HCT116 (cell line): ENCODE measurements around the gene DAZAP1. TPM values are rescaled to one million over a fixed set of nuclear protein-coding genes. Genes with fewer than 3 reads are reported as not detected.

Experiments
- ATAC-seq: fragments of 200-7000 bp; cut with Tn5 transposase; 2 replicates; pipeline ENCODE4 v1.9.1; 2020; ENCODE audit warnings: mild to moderate bottlenecking, moderate library complexity
- BruUV-seq: library from RNA; stranded (reverse); fragments of 400-500 nt; replicated peaks from 2 replicates; lab custom pipeline; 2021; lab: Mats Ljungman, UMichigan
- CTCF ChIA-PET: fragments of 300-600 bp; sonication (Branson Sonifier 250); formaldehyde crosslinking; loops from one replicate; lab custom pipeline; 2021; ENCODE audit warnings: antibody characterized with exemption; lab: Charles Lee
- POLR2A ChIA-PET: fragments of 300-600, 350-600 bp; sonication (Branson Sonifier 250); formaldehyde crosslinking; loops from one replicate; lab custom pipeline; 2021; ENCODE audit warnings: antibody characterized with exemption; lab: Charles Lee
- RAD21 ChIA-PET, 2 experiments: fragments of 300-600 bp; sonication (Branson Sonifier 250); formaldehyde crosslinking; loops; one replicate each; lab custom pipeline; 2023; ENCODE audit warnings: low total read pairs in 2 of 2; ENCODE audit not compliant: uncharacterized antibody in 2 of 2, unreplicated experiment in 2 of 2, low non-redundant PET in 1 of 2; lab: Charles Lee
- DNase-seq: peaks from one replicate; pipeline ENCODE4 v3.0.0-alpha.2; 2010; ENCODE audit warnings: low read depth, low spot score
- H2AFZ ChIP-seq: fragments of 200-600 bp; shearing (Covaris generic), sonication (generic); 2 replicates; pipeline ENCODE4 v1.6.1; 2017; ENCODE audit warnings: low read depth, mixed run types, mixed read lengths, antibody characterized with exemption, low read length; ENCODE audit not compliant: poor library complexity, severe bottlenecking
- H3K27ac ChIP-seq: 2 replicates; pipeline ENCODE4 v1.5.1; 2012; ENCODE audit warnings: low read depth, low read length
- H3K27me3 ChIP-seq: fragments of 200-600 bp; sonication (generic); 2 replicates; pipeline ENCODE4 v1.6.1; 2016; ENCODE audit warnings: mixed run types, low read length, mixed read lengths; ENCODE audit not compliant: insufficient read depth
- H3K36me3 ChIP-seq, 2 experiments: fragments of 200-500 bp in 1 of 2; fragments of 200-600 bp in 1 of 2; sonication (Bioruptor generic) in 1 of 2; sonication (generic) in 1 of 2; 2 replicates each; pipeline versions ENCODE4 v1.5.1 to v1.6.1; 2014 to 2016; ENCODE audit warnings: low read length in 2 of 2, inconsistent platforms in 1 of 2, mixed read lengths in 1 of 2, mixed run types in 1 of 2; ENCODE audit not compliant: insufficient read depth in 2 of 2, control insufficient read depth in 1 of 2
- H3K4me1 ChIP-seq, 2 experiments: fragments of 200-600 bp in 1 of 2; sonication (generic) in 1 of 2; 2 replicates each; pipeline versions ENCODE4 v1.5.1 to v1.6.1; 2012 to 2017; ENCODE audit warnings: low read length in 2 of 2, inconsistent platforms in 1 of 2, mild to moderate bottlenecking in 1 of 2, mixed read lengths in 1 of 2, mixed run types in 1 of 2, moderate library complexity in 1 of 2; ENCODE audit not compliant: insufficient read depth in 2 of 2, control insufficient read depth in 1 of 2
- H3K4me2 ChIP-seq: fragments of 200-600 bp; sonication (generic); 2 replicates; pipeline ENCODE4 v1.6.1; 2017; ENCODE audit warnings: mixed run types, low read length, mixed read lengths
- H3K4me3 ChIP-seq, 2 experiments: fragments of 200-600 bp in 1 of 2; sonication (generic) in 1 of 2; replicated peaks in 1 of 2; 2 replicates each; pipeline ENCODE4 v1.5.1; 2011 to 2016; ENCODE audit warnings: low read length in 2 of 2, control low read depth in 1 of 2, low read depth in 1 of 2, mild to moderate bottlenecking in 1 of 2, mixed read lengths in 1 of 2, mixed run types in 1 of 2
- H3K79me2 ChIP-seq: fragments of 200-600 bp; sonication (generic); 2 replicates; pipeline ENCODE4 v1.6.1; 2017; ENCODE audit warnings: mild to moderate bottlenecking, mixed run types, low read length, moderate library complexity, mixed read lengths; ENCODE audit not compliant: insufficient read depth
- H3K9ac ChIP-seq: fragments of 200-600 bp; sonication (generic); 2 replicates; pipeline ENCODE4 v1.6.1; 2016; ENCODE audit warnings: low read length, mixed read lengths
- H3K9me2 ChIP-seq: fragments of 200-600 bp; sonication (generic), shearing (Covaris generic); 2 replicates; pipeline ENCODE4 v1.6.1; 2017; ENCODE audit warnings: mixed run types, mild to moderate bottlenecking, moderate library complexity; ENCODE audit not compliant: insufficient read depth
- H3K9me3 ChIP-seq, 2 experiments: fragments of 200-500 bp in 1 of 2; fragments of 200-600 bp in 1 of 2; sonication (Bioruptor generic) in 1 of 2; sonication (generic) in 1 of 2; 2 replicates each; pipeline ENCODE4 v1.6.1; 2014 to 2017; ENCODE audit warnings: low read length in 2 of 2, mixed read lengths in 2 of 2, inconsistent platforms in 1 of 2, low read depth in 1 of 2, mild to moderate bottlenecking in 1 of 2, mixed run types in 1 of 2, moderate library complexity in 1 of 2; ENCODE audit not compliant: control insufficient read depth in 1 of 2, insufficient read depth in 1 of 2
- H4K20me1 ChIP-seq: fragments of 200-600 bp; sonication (generic), shearing (Covaris generic); 2 replicates; pipeline ENCODE4 v1.6.1; 2017; ENCODE audit warnings: mixed run types, mild to moderate bottlenecking, moderate library complexity; ENCODE audit not compliant: insufficient read depth
- CBX3 ChIP-seq: IDR thresholded peaks from 2 replicates; pipeline ENCODE4 v1.6.1; 2012; ENCODE audit warnings: low read depth
- CTCF ChIP-seq, 3 experiments: fragments of 200-600 bp in 1 of 3; sonication (generic) in 1 of 3; IDR thresholded peaks in 2 of 3; conservative IDR thresholded peaks in 1 of 3; 2 replicates each; pipeline ENCODE4 v1.5.1; 2012 to 2017; ENCODE audit warnings: low read depth in 2 of 3, low read length in 2 of 3, antibody characterized with exemption in 1 of 3, borderline replicate concordance in 1 of 3, control low read depth in 1 of 3, mild to moderate bottlenecking in 1 of 3, mixed read lengths in 1 of 3, mixed run types in 1 of 3, moderate library complexity in 1 of 3; ENCODE audit not compliant: insufficient read depth in 1 of 3
- EGR1 ChIP-seq: IDR thresholded peaks from 2 replicates; pipeline ENCODE4 v1.6.1; 2012; ENCODE audit warnings: low read depth
- POLR2A ChIP-seq: IDR thresholded peaks from 2 replicates; pipeline ENCODE4 v1.7.0; 2011; ENCODE audit warnings: borderline replicate concordance; ENCODE audit not compliant: insufficient read depth, insufficient read length; ENCODE audit errors: extremely low read depth
- RAD21 ChIP-seq: IDR thresholded peaks from 2 replicates; pipeline ENCODE4 v1.6.1; 2012; ENCODE audit warnings: low read depth, mild to moderate bottlenecking
- SIN3A ChIP-seq: IDR thresholded peaks from 2 replicates; pipeline ENCODE4 v1.6.1; 2012; ENCODE audit warnings: low read depth
- SP1 ChIP-seq: IDR thresholded peaks from 2 replicates; pipeline ENCODE4 v1.6.1; 2012; ENCODE audit warnings: low read depth
- ZBTB33 ChIP-seq: IDR thresholded peaks from 2 replicates; pipeline ENCODE4 v1.6.1; 2011; ENCODE audit warnings: mild to moderate bottlenecking, low read length, moderate library complexity; ENCODE audit not compliant: insufficient replicate concordance; ENCODE audit errors: extremely low read depth
- intact Hi-C: fragments of 100-400 bp; cut with micrococcal nuclease; formaldehyde crosslinking; loops from 2 replicates; pipeline ENCODE4 v1.10.0; 2022
- total RNA-seq: library from RNA; stranded (reverse); gene quantifications from one replicate; pipeline ENCODE4 v1.2.1, GENCODE V29; 2021; ENCODE audit not compliant: unreplicated experiment

Gene DAZAP1
- total RNA-seq, 1 experiment from 2014 or later, result 191 TPM

GRCh38 chr19:1465191-1466016, 58.0 kb downstream of the DAZAP1 start:
- TF ChIP-seq CBX3 (no peak), ZBTB33 (no peak), SIN3A (no peak), RAD21 (no peak), POLR2A (no peak), SP1 (no peak), CTCF (IDR thresholded peaks at IDR 0.05 in 2 of 3, conservative IDR thresholded peaks at IDR 0.05 in 1 of 3; ENCODE audit: borderline replicate concordance in 1 of 3, insufficient read depth in 1 of 3, low read depth in 2 of 3, low read length in 2 of 3) (peak in 2 of 3 experiments; percentile 22 to 32; a peak in 4 of 6 replicates), EGR1 (no peak)
- TF ChIP-seq, all 23 proteins: peak for 1
- no peak for DNase-seq
- Histone ChIP-seq H3K27me3 (no peaks in the 10 kb centered on the region), H3K79me2 (peaks cover 11% of the 10 kb centered on the region; the same call in 1 of the 2 replicates), H3K27ac (no peak overlapping the region; the same call in 1 of the 2 replicates), H3K9me2 (no peaks in the 10 kb centered on the region), H4K20me1 (no peaks in the 10 kb centered on the region), H3K4me1 (peaks cover 4 to 19% of the 10 kb centered on the region in 2 experiments; a peak in 2 of 4 replicates), H3K4me2 (no peak overlapping the region), H2AFZ (no peak overlapping the region), H3K4me3 (no peak overlapping the region), H3K9me3 (no peaks in the 10 kb centered on the region), H3K9ac (no peak overlapping the region), H3K36me3 (no peaks in the 10 kb centered on the region; a peak in 1 of 4 replicates)
- intact Hi-C loops, result no loop called here
- no peak for ATAC-seq
- ChIA-PET RAD21 (interaction anchor here in 1 of 2 experiments (0.7 kb wide), 1 partner anchor 197 kb away, joined by 3 read pairs; no protein-coding TSS in a partner anchor), POLR2A (interaction anchor here (2.1 kb wide), 1 partner anchor 10 kb away, joined by 6 read pairs; no protein-coding TSS in a partner anchor), CTCF (interaction anchor here (2.2 kb wide), 1 partner anchor 10 kb away, joined by 9 read pairs; no protein-coding TSS in a partner anchor)
- BruUV-seq, result no TSS peak
